Right atrium auricular region (tissue), 2 donors: ENCODE results near the gene CAP2. TPM values are rescaled to one million over a fixed set of nuclear protein-coding genes. Genes with fewer than 3 reads are reported as not detected.

Experiments used
- DNase-seq: peaks from one replicate; pipeline ENCODE4 v3.0.0-alpha.2; 2019; ENCODE audit warnings: low spot score
- H3K27ac ChIP-seq, 2 donors: fragments of 200-600 bp; sonication (generic); 1 replicate in 1 of 2; 2 replicates in 1 of 2; pipeline ENCODE4 v1.5.1; 2016 to 2019
- H3K27me3 ChIP-seq, 2 donors: fragments of 200-600 bp; sonication (generic); one replicate each; pipeline versions ENCODE4 v1.5.1 to v1.6.0; 2017 to 2019
- H3K36me3 ChIP-seq: fragments of 200-600 bp; sonication (generic); one replicate; pipeline ENCODE4 v1.5.1; 2016
- H3K4me1 ChIP-seq, 2 donors: fragments of 200-600 bp; sonication (generic); one replicate each; pipeline versions ENCODE4 v1.5.1 to v1.6.0; 2017 to 2019
- H3K4me3 ChIP-seq, 2 donors: fragments of 200-600 bp; sonication (generic); 1 replicate in 1 of 2; 2 replicates in 1 of 2; pipeline ENCODE4 v1.5.1; 2017 to 2019; ENCODE audit warnings: mild to moderate bottlenecking in 1 of 2, moderate library complexity in 1 of 2
- H3K9me3 ChIP-seq, 2 donors: fragments of 200-600 bp; sonication (generic); one replicate each; pipeline ENCODE4 v1.5.1; 2019
- total RNA-seq, 2 donors: library from RNA; depleted of rRNA; stranded (reverse); fragments of >200 nt; gene quantifications; one replicate each; pipeline ENCODE4 v1.1.0, GENCODE V29; 2016
- TF ChIP-seq, protein P1 (sequence below), 2 donors: fragments of 200-600 bp; sonication (generic); IDR thresholded peaks; one replicate each; pipeline ENCODE4 v1.5.1; 2019; ENCODE audit warnings: antibody characterized with exemption in 2 of 2

The CAP2 gene
- total RNA-seq, 2 donors from 2014 or later: 59.9 to 63.6 TPM

DNA sequence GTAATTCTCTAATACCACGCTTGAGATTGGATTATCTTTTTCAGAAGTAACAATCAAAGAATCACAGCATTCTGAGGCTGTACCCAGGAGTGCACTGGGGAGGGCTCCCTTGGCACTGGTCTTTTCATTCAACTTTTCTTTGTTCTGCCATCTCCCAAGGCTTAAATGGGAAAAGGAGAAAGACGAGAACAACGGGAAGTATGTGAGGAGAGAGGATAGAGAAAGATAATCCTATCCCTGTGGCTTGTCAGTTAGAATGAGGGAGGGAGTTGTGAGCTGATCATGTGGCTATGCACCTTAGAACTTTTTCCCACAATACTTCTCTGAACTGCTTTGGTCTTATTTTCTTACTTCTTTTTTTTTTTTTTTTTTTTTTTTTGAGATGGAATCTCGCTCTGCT, 83.1 kb downstream of the CAP2 start:
- Histone ChIP-seq H3K27ac (peak overlapping the region in 1 of 2 donors; percentile 62), H3K27me3 (no peaks in the 10 kb centered on the region), H3K4me3 (no peak overlapping the region), H3K9me3 (no peaks in the 10 kb centered on the region), H3K36me3 (no peaks in the 10 kb centered on the region), H3K4me1 (peaks cover 0 to 9% of the 10 kb centered on the region in 2 donors)
- TF ChIP-seq, protein P1, sequence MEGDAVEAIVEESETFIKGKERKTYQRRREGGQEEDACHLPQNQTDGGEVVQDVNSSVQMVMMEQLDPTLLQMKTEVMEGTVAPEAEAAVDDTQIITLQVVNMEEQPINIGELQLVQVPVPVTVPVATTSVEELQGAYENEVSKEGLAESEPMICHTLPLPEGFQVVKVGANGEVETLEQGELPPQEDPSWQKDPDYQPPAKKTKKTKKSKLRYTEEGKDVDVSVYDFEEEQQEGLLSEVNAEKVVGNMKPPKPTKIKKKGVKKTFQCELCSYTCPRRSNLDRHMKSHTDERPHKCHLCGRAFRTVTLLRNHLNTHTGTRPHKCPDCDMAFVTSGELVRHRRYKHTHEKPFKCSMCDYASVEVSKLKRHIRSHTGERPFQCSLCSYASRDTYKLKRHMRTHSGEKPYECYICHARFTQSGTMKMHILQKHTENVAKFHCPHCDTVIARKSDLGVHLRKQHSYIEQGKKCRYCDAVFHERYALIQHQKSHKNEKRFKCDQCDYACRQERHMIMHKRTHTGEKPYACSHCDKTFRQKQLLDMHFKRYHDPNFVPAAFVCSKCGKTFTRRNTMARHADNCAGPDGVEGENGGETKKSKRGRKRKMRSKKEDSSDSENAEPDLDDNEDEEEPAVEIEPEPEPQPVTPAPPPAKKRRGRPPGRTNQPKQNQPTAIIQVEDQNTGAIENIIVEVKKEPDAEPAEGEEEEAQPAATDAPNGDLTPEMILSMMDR (IDR thresholded peaks at IDR 0.05): no peak
- DNase-seq: no peak

DNA sequence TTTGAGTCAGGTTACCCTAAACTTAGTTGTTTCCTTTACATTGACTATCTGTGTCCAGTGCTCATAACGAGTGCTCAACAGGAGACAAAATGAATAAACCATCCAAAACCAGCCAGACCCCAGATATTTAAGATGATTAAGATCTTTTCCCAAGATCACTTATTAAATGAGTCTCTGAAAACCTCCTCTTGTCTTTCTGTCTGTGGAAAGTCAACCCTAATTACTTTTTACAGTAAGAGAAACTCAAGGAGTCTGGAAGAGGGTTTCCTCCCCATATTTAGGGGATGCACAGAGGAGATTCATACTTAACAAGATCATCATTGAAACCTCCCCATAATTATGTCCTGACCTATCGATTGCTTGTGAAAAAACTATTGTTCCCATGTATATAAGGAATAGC, 84.0 kb downstream of the CAP2 start:
- Histone ChIP-seq H3K27me3 (no peaks in the 10 kb centered on the region), H3K27ac (peak overlapping the region; percentile 26 to 62)
- TF ChIP-seq, protein P1 (IDR thresholded peaks at IDR 0.05): no peak

DNA sequence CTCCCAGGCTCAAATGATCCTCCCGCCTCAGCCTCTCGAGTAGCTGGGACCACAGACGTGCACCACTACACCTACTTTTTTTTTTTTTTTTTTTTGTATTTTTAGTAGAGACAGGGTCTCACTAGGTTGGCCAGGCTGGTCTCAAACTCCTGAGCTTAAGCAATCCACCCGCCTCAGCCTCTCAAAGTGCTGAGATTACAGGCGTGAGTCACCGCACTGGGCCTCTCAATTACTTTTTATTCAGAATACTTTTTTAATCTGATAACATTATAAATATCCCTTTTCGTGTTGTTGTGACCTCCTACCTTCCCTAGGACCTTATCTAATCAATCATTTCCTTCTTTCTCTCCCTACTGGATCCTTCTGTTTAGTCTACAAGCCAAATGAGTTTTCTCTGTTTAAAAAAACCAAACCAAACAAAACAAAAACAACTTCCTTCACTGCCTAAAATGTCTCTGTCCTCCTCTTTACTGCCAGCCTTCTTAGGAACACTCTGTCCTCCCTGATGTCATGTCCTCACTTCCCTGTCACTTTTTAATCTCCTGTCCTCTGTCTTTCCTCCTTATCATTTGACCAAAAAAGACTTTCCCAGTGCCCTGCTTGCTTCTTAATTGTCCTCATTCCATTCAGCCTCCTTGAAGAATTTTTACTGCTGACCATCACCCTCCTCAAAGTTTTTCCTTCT, 85.0 kb downstream of the CAP2 start:
- Histone ChIP-seq H3K36me3 (no peaks in the 10 kb centered on the region), H3K27ac (peak overlapping the region; percentile 66 to 67), H3K27me3 (no peaks in the 10 kb centered on the region), H3K9me3 (no peaks in the 10 kb centered on the region), H3K4me3 (no peak overlapping the region), H3K4me1 (peaks cover 0 to 5% of the 10 kb centered on the region in 2 donors)
- TF ChIP-seq, protein P1 (IDR thresholded peaks at IDR 0.05): no peak
- DNase-seq: no peak

More for the DNA sequence above, 84.0 kb downstream of the CAP2 start:
- H3K4me1 ChIP-seq: peaks cover 0 to 9% of the 10 kb centered on the region in 2 donors
- H3K36me3 ChIP-seq: no peaks in the 10 kb centered on the region
- H3K9me3 ChIP-seq: no peaks in the 10 kb centered on the region
- no peak overlapping the region for H3K4me3 ChIP-seq
- no peak for DNase-seq

GRCh38 chr6:17478946-17479345, 85.6 kb downstream of the CAP2 start:
- H3K4me3 ChIP-seq: no peak overlapping the region
- H3K27ac ChIP-seq: peak overlapping the region; percentile 66 to 67
- H3K27me3 ChIP-seq: no peaks in the 10 kb centered on the region
- H3K36me3 ChIP-seq: no peaks in the 10 kb centered on the region
- TF ChIP-seq, protein P1 (IDR thresholded peaks at IDR 0.05): no peak
- H3K9me3 ChIP-seq: no peaks in the 10 kb centered on the region
- H3K4me1 ChIP-seq: peaks cover 0 to 3% of the 10 kb centered on the region in 2 donors
- DNase-seq: no peak

DNA sequence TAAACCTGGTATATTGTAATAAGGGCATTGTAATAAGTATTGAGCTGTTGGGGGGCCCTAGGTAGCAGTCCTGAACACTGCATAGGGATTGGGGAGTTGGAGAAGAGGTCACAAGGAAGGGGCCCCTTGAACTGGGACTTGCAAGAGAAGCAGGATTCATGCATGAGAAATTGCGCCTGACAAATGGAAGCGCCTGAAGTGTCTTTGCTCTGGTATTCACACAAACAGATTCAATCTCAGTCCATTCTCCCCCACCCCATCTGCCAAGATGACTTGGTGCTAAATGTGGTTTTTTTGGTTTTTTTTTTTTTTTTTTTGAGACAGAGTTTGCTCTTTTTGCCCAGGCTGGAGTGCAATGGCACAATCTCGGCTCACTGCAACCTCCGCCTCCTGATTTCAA, 87.1 kb downstream of the CAP2 start:
- peaks cover 0 to 10% of the 10 kb centered on the region in 2 donors for H3K4me1 ChIP-seq
- no peak for DNase-seq
- no peaks in the 10 kb centered on the region for H3K27me3 ChIP-seq
- H3K4me3 ChIP-seq: no peak overlapping the region
- H3K27ac ChIP-seq: no peak overlapping the region
- no peaks in the 10 kb centered on the region for H3K36me3 ChIP-seq
- TF ChIP-seq, protein P1 (IDR thresholded peaks at IDR 0.05): no peak
- H3K9me3 ChIP-seq: no peaks in the 10 kb centered on the region

DNA sequence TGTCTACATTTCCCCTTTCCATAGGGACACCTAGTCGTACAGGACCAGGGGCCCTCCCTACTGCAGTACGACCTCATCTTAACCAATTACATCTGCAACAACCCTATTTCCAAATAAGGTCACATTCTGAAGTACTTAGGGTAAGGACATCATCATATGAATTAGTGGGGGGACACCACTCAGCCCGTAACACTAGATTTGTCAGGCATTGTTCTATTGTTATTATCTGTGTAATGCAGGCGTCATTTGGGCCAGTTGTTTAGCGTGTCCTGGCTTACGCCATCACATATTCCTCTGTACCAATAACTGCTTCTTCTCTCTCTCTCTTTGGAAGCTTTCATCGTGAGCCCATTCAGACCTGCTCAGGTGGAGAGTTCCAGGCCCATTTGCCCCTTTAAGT, 89.3 kb downstream of the CAP2 start:
- Histone ChIP-seq H3K9me3 (no peaks in the 10 kb centered on the region), H3K4me1 (peaks cover 0 to 11% of the 10 kb centered on the region in 2 donors), H3K27me3 (no peaks in the 10 kb centered on the region), H3K4me3 (no peak overlapping the region), H3K36me3 (no peaks in the 10 kb centered on the region), H3K27ac (peak overlapping the region; percentile 74 to 83)
- DNase-seq: no peak
- TF ChIP-seq, protein P1 (IDR thresholded peaks at IDR 0.05): no peak
